DMS 273 (cell line): Measurements from ENCODE around the gene POLR1A.
A peak's percentile ranks its signal among the peaks of the same experiment; 100 is the strongest.

Source experiments
- DNase-seq: peaks from one replicate; lab custom pipeline; 2025; ENCODE audit not compliant: unreplicated experiment; lab: John Stamatoyannopoulos, UW

POLR1A gene

DNA sequence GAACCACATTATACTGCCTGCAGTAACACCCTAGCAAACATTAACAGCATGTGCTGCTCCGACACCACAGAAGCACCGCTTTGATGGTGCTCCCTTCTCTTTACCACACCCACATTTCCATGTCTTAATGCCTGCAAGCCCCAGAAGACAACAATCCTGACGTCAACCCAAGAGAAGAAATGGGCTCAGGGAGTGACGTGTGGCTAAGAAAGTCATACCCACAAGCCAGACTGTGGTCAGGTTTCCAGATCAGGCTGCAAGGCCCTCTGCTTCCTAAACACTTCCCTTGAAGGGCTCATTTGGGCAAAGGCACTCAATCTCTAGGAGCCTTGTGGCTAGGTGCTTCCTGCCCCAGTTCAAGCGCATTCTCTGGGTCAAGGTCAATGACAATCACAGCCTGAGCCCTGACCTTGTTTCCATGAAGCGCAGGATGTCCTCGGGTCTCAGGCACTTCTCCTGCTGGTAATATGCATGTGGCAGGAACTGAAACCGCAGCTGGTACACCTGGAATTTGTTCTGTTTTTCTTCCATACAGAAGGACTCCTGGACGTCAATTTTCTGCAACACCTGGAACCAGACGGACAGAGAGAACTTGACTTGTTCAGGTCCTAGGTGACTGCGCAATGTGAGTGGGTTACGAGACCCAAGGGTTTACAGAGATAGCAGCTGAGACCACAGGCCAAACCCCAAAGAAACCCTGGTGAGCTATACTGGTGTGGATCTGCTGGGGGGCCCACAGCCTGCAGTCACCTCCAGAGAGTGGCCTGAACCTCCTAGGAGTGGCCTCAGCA is 67.2 kb downstream of the POLR1A start:
- DNase-seq = no peak

DNA sequence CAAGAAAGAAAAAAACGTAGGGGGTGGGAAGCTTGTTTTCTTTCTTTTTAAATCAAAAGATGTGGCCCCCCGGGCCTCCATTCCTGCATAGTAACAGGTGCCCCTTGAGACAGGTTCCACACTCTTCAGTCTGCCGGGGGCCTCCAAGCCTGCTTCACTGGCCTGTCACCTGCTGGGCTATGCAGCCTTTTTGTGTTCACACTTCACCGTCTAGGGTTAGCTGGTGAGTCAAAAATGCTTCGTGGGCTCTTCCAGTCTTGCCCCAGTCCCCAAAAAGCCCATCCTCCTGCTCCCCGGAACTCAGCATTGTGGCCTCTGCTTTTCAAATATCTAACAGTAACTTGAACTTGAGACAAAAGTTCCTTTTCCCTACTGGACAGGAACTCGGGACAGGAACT is 67.9 kb downstream of the POLR1A start:
- no peak for DNase-seq

DNA sequence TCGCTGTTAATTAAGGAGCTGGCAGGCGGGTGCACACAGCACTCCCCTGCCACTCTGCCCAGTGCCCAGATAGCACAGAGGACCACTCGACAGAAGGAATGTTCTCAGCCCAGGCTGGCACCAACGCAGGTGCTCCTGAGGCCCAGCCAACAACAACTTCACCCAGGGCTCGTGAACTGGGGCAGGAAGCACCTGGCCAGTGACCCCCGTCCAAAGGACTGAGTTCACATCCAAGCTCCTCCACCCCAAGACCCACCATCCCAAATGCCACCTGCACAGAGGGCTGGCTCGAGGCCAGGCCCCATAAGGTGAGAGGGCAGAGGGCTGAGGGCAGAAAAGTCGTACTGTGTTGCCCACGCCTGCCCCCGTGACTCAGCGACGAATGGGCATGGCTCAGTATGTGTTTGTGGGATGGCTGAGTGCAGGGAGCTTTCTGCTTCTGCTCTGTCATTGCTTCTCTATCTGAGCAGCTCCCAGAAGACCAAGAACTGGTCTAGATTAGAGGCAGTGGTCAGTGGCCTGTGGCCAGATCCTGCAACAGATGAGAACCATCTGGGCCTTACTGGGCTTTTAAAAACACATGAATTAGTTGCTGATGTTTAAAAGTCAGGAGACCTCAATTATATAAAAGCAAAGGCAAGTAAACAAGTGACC is 68.4 kb downstream of the POLR1A start:
- DNase-seq = peak; percentile 57

- DNase-seq = no peak
Measured at GRCh38 chr2:86036669-86037138, 69.0 kb downstream of the POLR1A start.

- DNase-seq = peak; percentile 98
Measured at GRCh38 chr2:86035883-86036668, 69.6 kb downstream of the POLR1A start.

DNA sequence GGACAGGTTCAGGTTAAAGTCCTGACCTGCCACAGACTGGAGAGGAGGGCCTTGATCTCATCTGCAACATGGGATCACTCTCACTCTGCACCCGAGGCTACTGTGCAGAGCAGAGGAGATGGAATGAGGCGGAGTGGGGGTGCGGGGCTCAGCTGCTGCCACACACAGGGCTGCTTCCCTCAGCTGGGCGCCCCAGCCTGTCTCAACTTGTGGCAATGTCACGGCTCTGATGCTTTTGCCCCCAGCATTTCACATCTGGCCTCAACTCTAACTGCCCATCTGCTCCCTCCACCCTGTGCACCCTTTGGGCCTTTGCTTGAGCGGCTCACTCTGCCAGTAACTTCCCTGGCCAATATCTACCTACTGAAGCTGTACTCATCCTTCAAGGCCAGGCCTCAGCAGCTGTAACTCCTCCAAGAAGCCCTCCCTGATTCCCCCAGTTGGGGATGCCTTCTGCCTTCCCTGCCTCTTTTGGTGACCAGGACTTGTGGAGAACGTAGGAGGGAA is 70.3 kb downstream of the POLR1A start:
- DNase-seq = peak; percentile 90

- no peak for DNase-seq
Measured at GRCh38 chr2:86033751-86034692, 71.7 kb downstream of the POLR1A start.

DNA sequence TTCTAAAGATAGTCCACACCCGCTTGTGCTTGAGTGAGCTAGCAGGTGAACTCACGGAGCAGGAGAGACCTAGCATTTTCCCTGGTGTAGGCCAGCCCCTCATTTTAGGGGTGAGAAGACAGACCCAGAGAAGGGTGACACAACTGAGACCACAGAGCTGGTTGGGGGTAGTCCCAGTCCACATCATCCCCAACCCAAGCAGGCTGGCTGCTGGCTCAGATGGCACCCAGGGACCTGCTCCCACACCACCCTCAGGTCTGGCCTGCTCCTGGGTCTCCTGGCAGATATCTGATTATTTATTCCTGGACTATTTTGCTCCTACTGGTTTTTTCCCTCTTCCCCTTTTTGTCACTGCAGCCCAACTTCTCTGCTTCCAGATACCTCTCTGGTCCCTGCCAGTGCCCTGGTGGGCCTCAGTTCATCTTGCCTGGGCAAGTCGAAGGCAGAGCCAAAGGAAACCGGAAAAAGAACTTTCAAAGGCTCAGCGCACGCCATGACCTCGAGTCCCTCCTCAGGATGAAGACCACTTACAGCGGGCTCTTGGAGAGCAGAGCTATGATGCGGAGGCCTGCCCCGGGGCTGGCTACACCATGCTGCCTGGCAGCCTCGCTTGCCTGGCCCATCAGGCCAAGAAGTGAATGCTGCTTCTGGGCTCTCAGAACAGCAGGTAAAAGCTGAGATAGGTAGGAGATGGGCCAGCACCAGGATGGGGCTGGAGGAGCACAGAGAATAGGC is 72.7 kb downstream of the POLR1A start:
- no peak for DNase-seq

- DNase-seq = no peak
Measured at GRCh38 chr2:86031606-86032005, 74.1 kb downstream of the POLR1A start.

- DNase-seq = no peak
Measured at GRCh38 chr2:86031151-86031550, 74.5 kb downstream of the POLR1A start.

DNA sequence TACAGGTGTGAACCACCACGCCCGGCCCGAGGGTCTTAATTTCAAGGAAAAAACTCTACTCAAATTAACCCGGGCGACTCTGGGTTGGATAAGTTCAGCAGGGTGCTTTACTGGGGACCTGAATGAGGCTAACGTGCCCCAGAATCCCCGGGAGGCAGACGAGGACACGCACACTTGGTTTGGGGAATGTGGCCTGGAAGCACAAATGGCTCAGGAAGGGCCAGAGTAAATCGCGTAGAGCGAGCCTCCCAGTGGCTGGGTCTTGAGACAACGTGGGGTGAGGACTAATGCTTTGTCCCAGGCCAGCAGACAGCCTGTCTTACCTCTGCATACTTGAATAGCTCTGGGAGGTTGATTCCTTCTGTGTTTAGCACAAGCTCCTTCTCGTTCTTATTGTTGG is 75.8 kb downstream of the POLR1A start:
- DNase-seq = no peak

DNA sequence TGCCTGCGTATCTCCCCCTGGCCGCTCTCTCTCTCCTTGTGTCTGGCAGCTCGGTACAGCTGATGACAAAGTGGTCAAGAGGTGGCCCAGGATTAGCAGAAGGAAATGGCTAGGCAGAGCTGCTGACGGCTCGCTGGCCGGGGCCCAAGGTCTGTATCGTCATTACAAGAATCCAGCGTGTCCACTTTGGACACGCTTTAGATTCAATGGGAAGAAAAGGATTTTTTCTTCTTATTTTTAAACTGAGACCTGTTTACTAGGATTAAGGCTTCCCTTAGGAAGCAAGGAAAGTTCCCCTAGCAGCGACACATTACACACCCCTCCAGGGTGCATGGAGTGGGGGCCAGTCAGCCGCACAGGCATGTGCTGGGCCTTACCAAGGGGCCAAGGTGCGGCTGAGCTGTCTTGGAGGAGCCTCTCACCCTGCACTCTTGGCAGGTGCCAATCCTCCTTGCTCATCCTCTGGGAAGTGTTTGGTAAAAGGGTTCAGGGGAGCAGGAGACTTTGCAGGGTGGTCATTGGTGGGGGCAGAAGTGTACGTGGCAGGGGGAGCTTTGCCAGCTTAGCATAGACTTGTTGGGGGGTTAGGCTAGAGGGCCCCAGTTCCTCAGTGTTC is 76.8 kb downstream of the POLR1A start:
- no peak for DNase-seq

DNA sequence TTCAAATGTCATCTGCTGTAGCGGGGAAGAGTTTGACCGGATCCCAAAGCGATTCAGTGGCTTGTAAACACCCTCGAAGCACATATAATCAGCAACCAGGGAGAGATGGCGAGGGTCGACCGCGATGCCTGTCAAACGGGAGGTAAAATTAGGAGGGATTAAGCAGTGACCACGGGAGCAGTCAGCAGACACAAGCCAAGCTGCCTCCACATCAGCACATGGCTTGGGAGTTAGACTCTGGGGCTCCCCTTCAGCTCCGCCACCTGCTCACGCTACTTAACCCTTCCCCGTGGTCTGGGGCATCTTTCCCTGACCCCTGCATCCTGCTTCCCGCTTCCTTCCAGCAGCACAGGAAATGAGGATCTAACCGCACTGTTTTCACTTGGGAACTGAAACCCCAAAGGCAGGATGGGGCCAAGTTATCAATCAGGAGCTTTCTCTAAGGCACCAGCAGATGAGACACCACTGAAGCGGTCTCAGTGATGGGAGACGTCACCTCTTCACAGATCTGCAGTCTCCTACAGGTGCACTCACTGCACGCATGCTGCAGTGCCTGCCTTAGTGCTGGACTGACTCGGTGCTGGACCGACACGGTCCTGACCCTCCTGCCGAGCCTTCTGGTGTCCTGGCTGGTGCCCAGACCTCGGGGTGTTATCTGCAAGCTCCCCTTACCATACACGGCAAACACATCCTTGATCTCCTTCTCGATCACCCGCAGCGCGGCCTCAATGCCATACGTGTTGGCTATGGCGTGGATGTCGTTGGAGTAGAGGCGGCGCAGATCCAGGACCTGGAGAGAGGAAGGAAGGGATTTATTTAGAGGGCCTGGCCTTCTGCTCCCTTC is 77.5 kb downstream of the POLR1A start:
- no peak for DNase-seq

DNA sequence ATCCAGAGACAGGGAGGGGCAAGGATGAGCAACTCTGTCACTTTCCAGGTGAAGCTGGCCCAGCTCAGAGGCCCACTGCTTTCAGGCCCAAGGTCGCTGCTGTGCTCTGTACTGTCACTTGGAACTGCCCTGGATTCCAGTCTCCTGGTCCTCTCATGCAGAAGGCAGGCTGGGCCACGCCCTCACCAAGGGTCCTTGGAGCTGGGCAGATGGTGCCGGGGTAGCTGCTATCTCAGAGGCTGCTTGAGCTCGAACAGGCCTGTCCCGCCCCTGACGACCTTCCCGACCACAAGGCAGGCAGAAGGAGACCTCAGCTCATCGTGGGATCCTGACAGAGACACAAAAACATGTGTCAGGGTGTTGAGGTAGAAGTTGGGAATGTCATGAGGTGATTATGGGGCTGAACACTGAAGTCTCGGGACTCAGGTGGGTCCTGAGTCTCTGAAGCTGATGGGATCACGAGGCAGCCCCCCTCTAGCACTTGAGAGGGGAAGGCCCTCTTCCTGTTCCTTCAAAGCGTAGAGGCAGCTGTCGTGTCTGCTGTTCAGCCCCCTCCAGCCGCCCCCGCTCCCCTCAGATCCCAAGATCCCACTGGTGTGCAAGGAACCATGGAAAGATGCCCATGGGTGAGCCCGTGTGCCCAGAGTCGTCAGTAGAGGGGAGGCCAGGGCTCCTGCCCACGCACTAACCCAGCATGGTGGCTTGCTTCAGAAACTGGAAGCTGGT is 78.3 kb downstream of the POLR1A start:
- no peak for DNase-seq

- no peak for DNase-seq
Measured at GRCh38 chr2:86026744-86027065, 79.0 kb downstream of the POLR1A start.

DNA sequence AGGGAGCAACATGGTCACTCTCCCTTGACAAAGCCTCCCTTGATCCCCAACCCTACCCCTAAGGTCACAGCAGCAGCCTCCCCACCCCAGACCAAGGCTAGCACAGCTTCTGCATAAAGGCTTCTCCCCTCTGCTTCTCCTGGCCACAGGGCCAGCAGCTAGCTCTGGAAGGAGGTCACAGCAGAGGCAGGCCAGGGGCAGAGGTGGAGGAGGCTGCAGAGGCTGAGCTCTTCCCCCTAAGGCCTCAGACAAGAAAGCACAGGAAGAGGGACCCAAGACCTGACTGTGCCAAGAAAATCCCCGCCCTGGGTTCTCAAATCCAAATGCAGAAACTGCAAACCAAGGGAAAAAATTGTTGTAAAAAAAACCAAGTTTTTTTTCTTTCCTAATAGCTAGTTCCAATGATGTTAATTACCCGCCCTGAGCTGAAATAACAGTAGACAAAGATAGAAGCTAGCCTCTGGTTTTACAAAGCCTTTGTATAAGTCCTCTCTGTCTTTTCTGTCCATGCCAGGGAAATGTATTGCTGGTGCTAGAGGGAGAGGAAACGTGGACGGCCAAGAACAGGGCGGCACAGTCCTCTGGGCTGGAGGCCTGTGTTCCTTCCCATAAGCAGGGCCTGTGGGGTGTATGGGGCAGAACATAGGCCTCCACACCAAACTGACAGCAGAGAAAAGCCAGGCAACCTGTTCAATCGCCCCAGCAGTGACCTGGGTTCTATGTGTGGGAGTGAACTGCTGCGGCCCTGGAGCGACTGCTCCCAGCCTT is 79.5 kb downstream of the POLR1A start:
- DNase-seq = no peak

DNA sequence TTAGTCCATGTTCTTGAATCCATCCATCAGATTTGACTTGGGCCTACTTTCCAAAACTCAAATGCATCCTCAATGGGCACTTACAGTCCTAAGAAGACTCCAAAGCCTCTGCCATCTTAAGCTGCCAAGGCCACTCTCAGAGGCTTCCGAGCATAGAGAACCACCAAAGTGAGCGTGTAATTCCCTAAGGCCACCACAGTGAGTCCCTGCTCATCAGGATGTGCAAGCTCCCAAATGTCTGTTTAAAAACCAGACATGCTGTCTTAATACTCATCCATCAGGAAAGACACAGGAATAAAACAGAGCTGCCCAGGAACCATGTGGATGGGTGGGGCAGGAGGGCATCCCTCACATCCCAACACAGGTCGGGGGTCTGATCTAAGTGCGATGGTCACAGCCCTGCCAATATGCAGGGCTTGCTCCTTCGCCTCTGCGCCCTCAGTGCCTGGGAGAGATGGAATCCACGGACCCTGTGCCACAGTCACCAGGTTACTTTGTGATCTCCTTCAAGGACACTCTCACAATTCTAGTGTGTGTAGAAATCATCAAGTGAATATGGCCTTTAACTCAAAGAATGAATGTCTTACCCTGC is 80.4 kb downstream of the POLR1A start:
- peak; percentile 24 for DNase-seq
